OCI-LY3 (cell line): Measurements from ENCODE around the gene ZNF32.

Source experiments
- H2AFZ ChIP-seq: fragments of 200-600, 300-600 bp; shearing (Covaris generic); 2 replicates; pipeline ENCODE4 v1.6.0; 2014; ENCODE audit warnings: antibody characterized with exemption, low read depth, low read length
- H3K27ac ChIP-seq: fragments of 200-600, 300-600 bp; sonication (generic); 2 replicates; pipeline ENCODE4 v1.5.1; 2014; ENCODE audit warnings: mild to moderate bottlenecking, low read length, moderate library complexity, mixed read lengths
- H3K27me3 ChIP-seq: fragments of 200-600, 300-600 bp; sonication (generic); 2 replicates; pipeline ENCODE4 v1.6.1; 2014; ENCODE audit warnings: low read depth, low read length, mixed read lengths
- H3K36me3 ChIP-seq: fragments of 200-600, 300-600 bp; sonication (generic); replicated peaks from 2 replicates; pipeline ENCODE3; 2014; ENCODE audit warnings: low read depth, low read length, mixed read lengths
- H3K4me1 ChIP-seq: fragments of 300-600, 200-600 bp; sonication (generic); 2 replicates; pipeline ENCODE4 v1.6.1; 2014; ENCODE audit warnings: low read length, mixed read lengths
- H3K4me2 ChIP-seq: fragments of 200-600, 300-600 bp; sonication (generic); 2 replicates; pipeline ENCODE4 v1.6.1; 2014; ENCODE audit warnings: low read length, mixed read lengths
- H3K4me3 ChIP-seq: fragments of 300-600, 200-600 bp; sonication (generic); 2 replicates; pipeline ENCODE4 v1.5.1; 2014; ENCODE audit warnings: antibody characterized with exemption, mild to moderate bottlenecking, low read length, moderate library complexity
- H3K79me2 ChIP-seq: fragments of 300-600, 200-600 bp; shearing (Covaris generic); 2 replicates; pipeline ENCODE4 v1.6.1; 2014; ENCODE audit warnings: mild to moderate bottlenecking, low read length, mixed read lengths
- H3K9ac ChIP-seq: fragments of 300-600, 200-600 bp; shearing (Covaris generic); 2 replicates; pipeline ENCODE4 v1.6.0; 2014; ENCODE audit warnings: mild to moderate bottlenecking, low read length, moderate library complexity
- H3K9me3 ChIP-seq: fragments of 200-600, 300-600 bp; shearing (Covaris generic); 2 replicates; pipeline ENCODE4 v1.6.1; 2014; ENCODE audit warnings: low read length, mixed read lengths; ENCODE audit not compliant: insufficient read depth
- H4K20me1 ChIP-seq: fragments of 200-600, 300-600 bp; sonication (generic); 2 replicates; pipeline ENCODE4 v1.6.1; 2016; ENCODE audit warnings: low read length, mixed read lengths; ENCODE audit not compliant: insufficient read depth
- EZH2phosphoT487 ChIP-seq: fragments of 200-600 bp; shearing (Covaris generic); IDR thresholded peaks from 2 replicates; pipeline ENCODE4 v1.6.1; 2018; ENCODE audit warnings: antibody characterized with exemption, mixed run types, low read depth
- TF ChIP-seq, protein P1 (sequence below): fragments of 200-600, 300-600 bp; sonication (generic); IDR thresholded peaks from 2 replicates; pipeline ENCODE4 v1.5.1; 2014; ENCODE audit warnings: antibody characterized with exemption, low read length, low read depth

The ZNF32 gene

DNA sequence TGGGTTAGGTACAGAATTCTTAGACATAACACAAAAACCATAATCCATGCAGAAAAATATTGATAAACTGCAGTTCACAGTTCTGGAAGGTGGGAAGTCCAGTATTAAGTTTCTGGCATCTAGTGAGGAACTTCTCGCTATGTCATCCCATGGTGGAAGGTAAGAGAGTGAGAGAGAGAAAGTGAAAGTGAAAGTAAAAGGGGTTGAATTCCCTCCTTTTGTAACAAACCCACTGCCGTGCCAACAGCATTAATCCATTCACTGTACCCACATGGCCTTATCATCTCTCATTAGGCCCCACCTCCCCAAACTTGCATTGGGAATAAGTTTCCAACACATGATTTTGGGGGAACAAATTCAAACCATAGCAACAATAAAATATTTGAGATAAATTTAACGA is 25.3 kb downstream of the ZNF32 start:
- TF ChIP-seq, protein P1, sequence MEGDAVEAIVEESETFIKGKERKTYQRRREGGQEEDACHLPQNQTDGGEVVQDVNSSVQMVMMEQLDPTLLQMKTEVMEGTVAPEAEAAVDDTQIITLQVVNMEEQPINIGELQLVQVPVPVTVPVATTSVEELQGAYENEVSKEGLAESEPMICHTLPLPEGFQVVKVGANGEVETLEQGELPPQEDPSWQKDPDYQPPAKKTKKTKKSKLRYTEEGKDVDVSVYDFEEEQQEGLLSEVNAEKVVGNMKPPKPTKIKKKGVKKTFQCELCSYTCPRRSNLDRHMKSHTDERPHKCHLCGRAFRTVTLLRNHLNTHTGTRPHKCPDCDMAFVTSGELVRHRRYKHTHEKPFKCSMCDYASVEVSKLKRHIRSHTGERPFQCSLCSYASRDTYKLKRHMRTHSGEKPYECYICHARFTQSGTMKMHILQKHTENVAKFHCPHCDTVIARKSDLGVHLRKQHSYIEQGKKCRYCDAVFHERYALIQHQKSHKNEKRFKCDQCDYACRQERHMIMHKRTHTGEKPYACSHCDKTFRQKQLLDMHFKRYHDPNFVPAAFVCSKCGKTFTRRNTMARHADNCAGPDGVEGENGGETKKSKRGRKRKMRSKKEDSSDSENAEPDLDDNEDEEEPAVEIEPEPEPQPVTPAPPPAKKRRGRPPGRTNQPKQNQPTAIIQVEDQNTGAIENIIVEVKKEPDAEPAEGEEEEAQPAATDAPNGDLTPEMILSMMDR, result no peak
- TF ChIP-seq EZH2phosphoT487, result no peak
- no peaks in the 10 kb centered on the region for H3K36me3 ChIP-seq
- H2AFZ ChIP-seq, result no peak overlapping the region
- H3K9me3 ChIP-seq, result no peaks in the 10 kb centered on the region
- peaks cover 7% of the 10 kb centered on the region; the same call in 1 of the 2 replicates for H3K4me1 ChIP-seq
- H3K79me2 ChIP-seq, result no peaks in the 10 kb centered on the region
- no peaks in the 10 kb centered on the region for H4K20me1 ChIP-seq
- no peak overlapping the region for H3K27ac ChIP-seq
- H3K4me3 ChIP-seq, result no peak overlapping the region
- no peaks in the 10 kb centered on the region for H3K27me3 ChIP-seq
- H3K9ac ChIP-seq, result no peak overlapping the region
- H3K4me2 ChIP-seq, result no peak overlapping the region

DNA sequence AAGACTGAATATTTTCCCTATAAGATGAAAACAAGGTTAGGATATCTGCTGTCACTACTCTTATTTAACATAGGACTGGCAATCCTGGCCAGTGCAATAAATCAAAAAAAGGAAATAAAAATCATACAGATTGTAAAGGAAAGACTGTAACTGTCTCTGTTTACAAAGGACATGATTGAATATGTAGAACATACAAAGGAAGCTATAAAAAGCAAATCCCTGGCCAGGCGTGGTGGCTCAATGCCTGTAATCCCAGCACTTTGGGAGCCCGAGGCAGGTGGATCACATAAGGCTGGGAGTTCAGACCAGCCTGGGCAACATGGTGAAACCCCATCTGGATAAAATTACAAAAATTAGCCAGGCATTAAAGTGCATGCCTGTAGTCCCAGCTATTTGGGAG is 26.6 kb downstream of the ZNF32 start:
- Histone ChIP-seq H3K4me2 (no peak overlapping the region), H3K4me3 (no peak overlapping the region), H3K9me3 (peaks cover under 1% of the 10 kb centered on the region; the same call in 1 of the 2 replicates), H4K20me1 (no peaks in the 10 kb centered on the region), H3K79me2 (no peaks in the 10 kb centered on the region), H3K9ac (no peak overlapping the region), H3K36me3 (peaks cover 6% of the 10 kb centered on the region), H3K27me3 (no peaks in the 10 kb centered on the region), H3K4me1 (no peaks in the 10 kb centered on the region), H2AFZ (no peak overlapping the region), H3K27ac (no peak overlapping the region)
- TF ChIP-seq, protein P1, result no peak
- TF ChIP-seq EZH2phosphoT487, result no peak

DNA sequence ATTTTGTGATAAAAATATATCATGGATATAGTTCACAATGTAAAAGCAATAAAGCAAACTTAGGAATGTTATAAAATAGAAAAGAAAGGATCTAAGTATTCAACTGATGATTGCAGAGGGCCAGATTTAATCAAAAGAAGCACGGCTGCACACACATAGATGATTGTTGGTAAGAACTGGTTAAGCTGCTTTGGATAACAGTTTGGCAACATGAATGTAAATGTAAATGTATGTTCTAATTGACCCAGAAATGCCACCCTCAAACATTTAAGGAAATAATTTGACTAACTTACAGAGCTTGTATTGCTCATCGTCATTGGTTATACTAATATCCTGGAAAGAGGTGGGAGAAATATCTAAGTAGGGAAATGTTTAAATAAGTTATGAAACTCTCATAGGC is 29.3 kb downstream of the ZNF32 start:
- TF ChIP-seq, protein P1, result no peak
- TF ChIP-seq EZH2phosphoT487, result no peak
- Histone ChIP-seq H3K27ac (no peak overlapping the region), H3K9ac (no peak overlapping the region), H3K27me3 (no peaks in the 10 kb centered on the region), H4K20me1 (no peaks in the 10 kb centered on the region), H3K36me3 (peaks cover 28% of the 10 kb centered on the region), H2AFZ (no peak overlapping the region), H3K79me2 (no peaks in the 10 kb centered on the region), H3K4me3 (no peak overlapping the region), H3K4me1 (no peaks in the 10 kb centered on the region), H3K9me3 (peaks cover 7% of the 10 kb centered on the region; the same call in 1 of the 2 replicates), H3K4me2 (no peak overlapping the region)

DNA sequence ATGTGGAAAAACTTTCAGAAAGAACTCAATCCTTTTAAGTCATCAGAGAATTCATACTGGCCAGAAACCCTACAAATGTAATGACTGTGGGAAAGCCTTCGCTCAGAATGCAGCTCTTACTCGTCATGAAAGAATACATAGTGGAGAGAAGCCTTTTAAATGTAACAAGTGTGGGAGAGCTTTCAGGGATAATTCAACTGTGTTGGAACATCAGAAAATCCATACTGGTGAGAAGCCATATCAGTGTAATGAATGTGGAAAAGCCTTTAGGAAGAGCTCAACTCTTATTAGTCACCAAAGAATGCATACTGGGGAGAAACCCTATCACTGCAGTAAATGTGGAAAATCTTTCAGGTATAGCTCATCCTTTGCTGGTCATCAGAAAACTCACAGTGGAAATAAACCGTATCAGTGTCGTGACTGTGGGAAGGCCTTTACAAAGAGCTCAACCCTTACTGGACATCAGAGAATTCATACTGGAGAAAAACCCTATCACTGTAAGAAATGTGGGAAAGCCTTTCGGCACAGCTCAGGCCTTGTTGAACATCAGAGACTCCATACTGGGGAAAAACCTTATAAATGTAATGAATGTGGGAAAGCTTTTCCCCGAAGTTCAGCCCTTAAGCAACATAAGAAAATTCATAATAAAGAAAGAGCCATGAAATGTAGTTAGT is 31.8 kb downstream of the ZNF32 start:
- peaks cover 45% of the 10 kb centered on the region for H3K36me3 ChIP-seq
- no peaks in the 10 kb centered on the region for H3K27me3 ChIP-seq
- no peak overlapping the region for H3K4me2 ChIP-seq
- H3K9ac ChIP-seq, result no peak overlapping the region
- H3K4me1 ChIP-seq, result no peaks in the 10 kb centered on the region
- no peaks in the 10 kb centered on the region for H3K79me2 ChIP-seq
- TF ChIP-seq, protein P1, result no peak
- no peak for TF ChIP-seq EZH2phosphoT487
- H4K20me1 ChIP-seq, result no peaks in the 10 kb centered on the region
- no peak overlapping the region for H2AFZ ChIP-seq
- peaks cover 7% of the 10 kb centered on the region for H3K9me3 ChIP-seq
- H3K4me3 ChIP-seq, result no peak overlapping the region
- no peak overlapping the region for H3K27ac ChIP-seq
